Immature natural killer cell (primary cell): Measurements from ENCODE around the gene SPZ1. TPM values are rescaled to one million over a fixed set of nuclear protein-coding genes. Genes with fewer than 3 reads are reported as not detected.
"Not testable (repeated sequence)": the region's sequence is repeated elsewhere in the genome, so short reads cannot be mapped to it uniquely, and the experiment has no call there.

Experiments
- DNase-seq, 3 donors: peaks; one replicate each; pipeline ENCODE4 v3.0.0; 2022; ENCODE audit warnings: mixed read lengths in 1 of 3
- H3K27ac Mint-ChIP-seq, 6 donors: one replicate each; pipeline ENCODE4 v1.8.0; 2020; ENCODE audit warnings: mixed read lengths in 6 of 6, mild to moderate bottlenecking in 5 of 6, inconsistent platforms in 4 of 6, moderate library complexity in 3 of 6
- H3K27me3 Mint-ChIP-seq, 3 donors: one replicate each; pipeline ENCODE4 v1.8.0; 2020 to 2021; ENCODE audit warnings: low read depth in 3 of 3, mild to moderate bottlenecking in 3 of 3, mixed read lengths in 3 of 3, moderate library complexity in 3 of 3, inconsistent platforms in 1 of 3
- H3K36me3 Mint-ChIP-seq, 3 donors: one replicate each; pipeline ENCODE4 v1.8.0; 2020; ENCODE audit warnings: mixed read lengths in 3 of 3, inconsistent platforms in 2 of 3, mild to moderate bottlenecking in 2 of 3
- H3K4me1 Mint-ChIP-seq, 2 donors: one replicate each; pipeline ENCODE4 v1.8.0; 2020; ENCODE audit warnings: inconsistent platforms in 2 of 2, mild to moderate bottlenecking in 2 of 2, mixed read lengths in 2 of 2, moderate library complexity in 1 of 2
- H3K4me3 Mint-ChIP-seq, 5 donors: one replicate each; pipeline ENCODE4 v1.8.0; 2020; ENCODE audit warnings: mild to moderate bottlenecking in 5 of 5, mixed read lengths in 5 of 5, inconsistent platforms in 3 of 5, moderate library complexity in 3 of 5
- H3K9me3 Mint-ChIP-seq, 6 donors: one replicate each; pipeline ENCODE4 v1.8.0; 2020; ENCODE audit warnings: mild to moderate bottlenecking in 6 of 6, mixed read lengths in 6 of 6, inconsistent platforms in 4 of 6, moderate library complexity in 3 of 6
- polyA plus RNA-seq, 3 donors: library from polyadenylated mRNA; unstranded; fragments of 300-500 nt; fragmentation: Illumina TruSeq; gene quantifications; one replicate each; pipeline ENCODE4 v1.2.3, GENCODE V29; 2021

SPZ1 gene
- polyA plus RNA-seq, 3 donors from 2014 or later, result not detected

DNA sequence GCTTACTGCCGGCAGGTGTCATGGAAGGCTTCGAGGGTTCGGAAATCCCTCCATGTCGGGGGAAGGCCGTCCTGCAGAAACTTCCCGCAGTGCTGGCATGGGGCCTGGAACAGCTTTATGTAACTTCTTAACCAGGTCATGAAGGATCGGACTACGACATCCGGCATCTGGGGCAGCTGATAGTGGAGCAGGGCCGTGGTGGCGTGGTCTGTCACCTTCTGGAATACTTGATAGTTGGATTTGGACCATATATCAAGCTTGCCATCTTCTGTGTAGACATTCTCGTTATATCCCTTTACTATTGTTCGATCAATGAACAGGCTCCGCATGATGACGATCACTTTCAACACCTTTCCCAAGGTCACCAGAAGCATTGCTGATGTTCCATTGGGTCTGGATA, 31.2 kb downstream of the SPZ1 start:
- not testable (repeated sequence) for H3K4me1 Mint-ChIP-seq, H3K9me3 Mint-ChIP-seq, H3K27ac Mint-ChIP-seq, H3K36me3 Mint-ChIP-seq, H3K4me3 Mint-ChIP-seq, DNase-seq, H3K27me3 Mint-ChIP-seq

DNA sequence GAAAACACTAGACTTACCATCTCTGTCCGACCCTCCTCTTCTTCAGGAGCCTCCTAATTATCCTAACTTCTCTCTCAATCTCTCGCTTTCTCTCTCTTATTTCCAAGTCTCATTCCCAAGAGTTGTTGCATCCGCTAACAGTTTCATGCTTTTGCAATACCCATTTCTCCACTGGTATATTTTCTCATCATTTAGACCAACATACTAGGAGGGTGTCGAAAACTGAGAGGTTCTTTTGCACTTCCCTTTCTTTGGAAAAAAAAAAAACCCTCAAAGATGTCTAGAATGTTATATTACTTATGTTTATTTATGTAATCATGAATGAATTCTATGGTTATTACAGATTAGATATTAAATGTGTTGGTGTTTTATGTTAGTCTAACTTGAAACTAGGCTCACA, 35.9 kb downstream of the SPZ1 start:
- Mint-ChIP-seq H3K4me1 (no peaks in the 10 kb centered on the region), H3K36me3 (no peaks in the 10 kb centered on the region), H3K4me3 (no peak overlapping the region), H3K9me3 (peaks cover 0 to 2% (median 0%) of the 10 kb centered on the region in 6 donors), H3K27ac (no peak overlapping the region), H3K27me3 (peaks cover 0 to 3% (median 2%) of the 10 kb centered on the region in 3 donors)
- DNase-seq, result no peak

DNA sequence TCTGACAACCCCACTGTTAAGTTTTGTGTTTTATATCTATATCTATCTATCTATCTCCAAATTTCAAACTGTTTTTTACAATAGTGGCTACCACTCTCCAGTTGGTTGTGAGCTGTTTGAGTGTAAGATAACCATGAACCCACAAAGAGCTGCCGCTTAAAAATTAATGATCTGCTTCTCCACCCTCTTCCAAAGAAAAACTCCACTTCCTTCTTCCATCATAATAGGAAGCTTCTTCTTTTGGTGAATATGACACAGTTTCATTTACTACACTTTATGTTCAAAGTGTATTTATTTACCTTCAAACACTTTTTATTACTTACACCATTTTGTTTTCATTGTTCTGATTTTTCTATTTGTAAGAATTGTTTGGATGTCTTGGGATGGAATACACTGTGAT, 37.9 kb downstream of the SPZ1 start:
- Mint-ChIP-seq H3K4me3 (no peak overlapping the region), H3K27me3 (peaks cover 0 to 4% (median 3%) of the 10 kb centered on the region in 3 donors), H3K9me3 (peaks cover 0 to 2% (median 0%) of the 10 kb centered on the region in 6 donors), H3K4me1 (no peaks in the 10 kb centered on the region), H3K27ac (no peak overlapping the region), H3K36me3 (no peaks in the 10 kb centered on the region)
- DNase-seq, result no peak

DNA sequence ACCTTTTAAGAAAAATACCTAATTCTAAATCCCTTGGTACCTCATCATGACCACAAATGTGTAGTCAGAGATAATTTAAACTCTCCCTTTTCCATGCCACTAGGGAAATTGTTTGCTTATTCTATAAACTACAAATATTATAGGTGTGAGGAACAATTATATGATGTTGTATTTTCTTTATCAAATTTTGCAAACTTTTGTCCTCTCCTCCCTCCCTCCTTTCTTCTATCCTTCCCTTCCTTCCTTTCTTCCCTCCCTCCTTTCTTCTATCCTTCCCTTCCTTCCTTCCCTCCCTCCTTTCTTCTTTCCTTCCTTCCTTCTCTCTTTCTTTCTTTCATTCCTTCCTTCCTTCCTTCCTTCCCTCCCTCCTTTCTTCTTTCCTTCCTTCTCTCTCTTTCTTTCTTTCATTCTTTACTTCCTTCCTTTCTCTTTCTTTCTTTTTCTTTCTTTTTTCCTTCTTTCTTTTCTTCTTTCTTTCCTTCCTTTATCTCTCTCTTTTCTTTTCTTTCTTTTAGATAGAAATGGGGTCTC, 41.2 kb downstream of the SPZ1 start:
- H3K9me3 Mint-ChIP-seq, result peaks cover 0 to 2% (median 0%) of the 10 kb centered on the region in 6 donors
- no peak overlapping the region for H3K27ac Mint-ChIP-seq
- peaks cover 0 to 4% (median 2%) of the 10 kb centered on the region in 3 donors for H3K27me3 Mint-ChIP-seq
- no peaks in the 10 kb centered on the region for H3K4me1 Mint-ChIP-seq
- H3K36me3 Mint-ChIP-seq, result no peaks in the 10 kb centered on the region
- no peak for DNase-seq
- no peak overlapping the region for H3K4me3 Mint-ChIP-seq

DNA sequence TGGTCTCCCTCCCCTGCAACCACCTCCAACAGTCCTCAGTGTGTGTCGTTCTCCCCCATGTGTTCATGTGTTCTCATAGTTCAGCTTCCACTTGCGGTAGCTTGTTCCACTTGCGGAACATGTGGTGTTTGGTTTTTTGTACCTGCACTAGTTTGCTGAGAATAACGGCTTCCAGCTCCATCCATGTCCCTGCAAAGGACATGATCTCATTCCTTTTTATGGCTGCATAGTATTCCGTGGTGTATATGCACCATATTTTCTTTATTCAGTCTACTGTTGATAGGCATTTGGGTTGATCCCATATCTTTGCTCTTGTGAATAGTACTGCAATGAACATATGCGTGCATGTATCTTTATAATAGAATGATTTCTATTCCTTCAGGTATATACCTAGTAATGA, 45.1 kb downstream of the SPZ1 start:
- no peaks in the 10 kb centered on the region for H3K36me3 Mint-ChIP-seq
- H3K4me3 Mint-ChIP-seq, result no peak overlapping the region
- no peaks in the 10 kb centered on the region for H3K4me1 Mint-ChIP-seq
- H3K9me3 Mint-ChIP-seq, result peaks cover 0 to 2% (median 0%) of the 10 kb centered on the region in 6 donors
- no peak for DNase-seq
- no peak overlapping the region for H3K27ac Mint-ChIP-seq
- peaks cover 0 to 4% (median 2%) of the 10 kb centered on the region in 3 donors for H3K27me3 Mint-ChIP-seq

DNA sequence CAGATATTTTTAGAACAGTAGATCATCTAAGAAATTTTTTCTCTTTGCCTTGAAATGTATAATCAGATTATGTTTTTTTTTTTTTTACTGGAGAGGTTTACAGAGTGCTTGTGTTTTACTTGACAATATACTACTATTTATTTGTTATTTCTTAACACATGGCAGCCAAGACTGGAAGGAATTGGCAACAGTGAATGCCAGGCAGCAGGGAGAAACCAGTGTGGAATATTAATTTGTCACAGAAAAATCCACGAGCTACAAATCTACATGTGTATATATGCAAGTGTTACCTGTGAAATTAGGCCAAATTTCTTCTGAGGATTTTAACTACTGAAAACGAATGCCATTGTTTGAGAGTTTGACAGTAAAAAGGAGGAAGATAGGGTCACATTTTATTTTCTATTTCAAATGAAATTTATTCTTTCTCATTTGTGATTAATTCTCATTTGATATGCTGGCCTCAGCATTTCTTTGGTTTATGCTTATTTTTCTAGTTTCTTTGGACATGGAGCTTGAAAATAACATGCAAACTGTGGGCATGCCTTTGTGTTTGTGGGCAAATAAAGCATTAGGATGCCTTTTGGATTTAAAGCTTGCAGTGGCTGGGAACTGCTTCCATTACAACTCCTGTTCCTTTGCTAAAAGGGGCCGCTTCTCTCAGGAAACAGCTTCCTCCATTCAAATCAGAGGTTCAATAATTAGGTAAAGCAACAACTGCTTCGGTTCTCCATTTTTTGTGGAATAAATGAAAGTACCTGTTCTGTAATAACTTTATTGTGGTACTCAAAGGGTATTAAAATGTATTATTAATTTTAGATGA, 49.1 kb downstream of the SPZ1 start:
- no peaks in the 10 kb centered on the region for H3K4me1 Mint-ChIP-seq
- no peak overlapping the region for H3K4me3 Mint-ChIP-seq
- peaks cover 0 to 3% (median 0%) of the 10 kb centered on the region in 6 donors for H3K9me3 Mint-ChIP-seq
- H3K27ac Mint-ChIP-seq, result no peak overlapping the region
- DNase-seq, result no peak
- peaks cover 0 to 4% (median 0%) of the 10 kb centered on the region in 3 donors for H3K36me3 Mint-ChIP-seq
- peaks cover 0 to 11% (median 2%) of the 10 kb centered on the region in 3 donors for H3K27me3 Mint-ChIP-seq

DNA sequence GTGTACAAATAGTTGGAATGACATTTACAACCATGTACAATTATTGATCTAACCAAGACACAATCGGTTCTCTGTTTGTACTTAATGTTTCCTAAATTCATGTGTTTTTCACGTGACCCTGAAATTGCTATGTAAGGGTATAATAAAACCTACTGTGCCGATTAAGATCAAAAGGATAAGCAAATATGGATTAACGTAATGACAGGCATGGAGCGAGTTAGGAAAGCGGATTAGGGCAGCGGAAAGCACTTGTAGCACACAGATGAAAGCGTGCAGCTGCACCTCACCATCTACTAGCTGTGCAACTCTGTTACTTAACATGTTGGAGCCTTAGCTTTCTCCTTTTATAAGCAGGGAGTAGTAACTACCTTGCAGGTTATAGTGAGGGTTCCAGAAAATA, 49.7 kb downstream of the SPZ1 start:
- Mint-ChIP-seq H3K27me3 (peaks cover 0 to 11% (median 2%) of the 10 kb centered on the region in 3 donors), H3K4me3 (no peak overlapping the region), H3K27ac (no peak overlapping the region), H3K36me3 (peaks cover 0 to 4% (median 0%) of the 10 kb centered on the region in 3 donors), H3K4me1 (no peaks in the 10 kb centered on the region), H3K9me3 (peaks cover 0 to 3% (median 0%) of the 10 kb centered on the region in 6 donors)
- DNase-seq, result no peak

DNA sequence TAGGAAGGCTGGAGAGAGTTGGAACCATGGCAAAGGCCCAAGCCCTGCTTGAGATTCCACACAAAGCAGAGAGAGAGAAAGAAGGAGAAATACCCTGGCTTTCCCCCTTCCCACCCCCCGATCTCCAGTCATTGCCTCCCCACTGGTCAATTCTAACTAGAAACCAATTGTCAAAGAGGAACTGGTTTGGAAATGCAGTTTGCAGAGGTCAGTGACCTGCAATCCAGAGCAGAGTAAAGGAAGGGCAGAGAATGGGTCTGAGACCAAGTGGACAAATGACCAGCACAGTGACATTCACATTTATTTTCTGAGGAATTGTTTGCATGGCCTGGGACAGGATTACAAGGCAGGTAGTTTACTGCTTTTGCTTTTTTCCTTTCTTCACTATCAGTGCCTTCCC, 50.6 kb downstream of the SPZ1 start:
- H3K4me1 Mint-ChIP-seq, result no peaks in the 10 kb centered on the region
- H3K27me3 Mint-ChIP-seq, result peaks cover 0 to 11% (median 2%) of the 10 kb centered on the region in 3 donors
- no peak for DNase-seq
- H3K36me3 Mint-ChIP-seq, result peaks cover 0 to 4% (median 0%) of the 10 kb centered on the region in 3 donors
- no peak overlapping the region for H3K4me3 Mint-ChIP-seq
- peaks cover 0 to 3% (median 0%) of the 10 kb centered on the region in 6 donors for H3K9me3 Mint-ChIP-seq
- no peak overlapping the region for H3K27ac Mint-ChIP-seq

Other genes with a start within 250 kb of the SPZ1 start
- 1 to 10 TPM in 2 of 3 donors, under 1 TPM in 1; 0.69 to 2.3 (median 1.1) TPM for gene SERINC5, start 64.0 kb upstream of the SPZ1 start, polyA plus RNA-seq
- 1 to 10 TPM; 3.1 to 8.8 (median 3.2) TPM for gene ZFYVE16, start 88.1 kb downstream of the SPZ1 start, polyA plus RNA-seq
- gene FAM151B, start 168.1 kb downstream of the SPZ1 start, polyA plus RNA-seq, result not detected